ENCODE results near the gene SCAI. TPM values are rescaled to one million over a fixed set of nuclear protein-coding genes. Genes with fewer than 3 reads are reported as not detected.
"Not testable (repeated sequence)": the region's sequence is repeated elsewhere in the genome, so short reads cannot be mapped to it uniquely, and the experiment has no call there.

SCAI gene
- total RNA-seq, 3 donors from 2014 or later (not counting 1 experiment from before 2014, with no cell fraction given): 8.5 to 13.0 (median 10.7) TPM

DNA sequence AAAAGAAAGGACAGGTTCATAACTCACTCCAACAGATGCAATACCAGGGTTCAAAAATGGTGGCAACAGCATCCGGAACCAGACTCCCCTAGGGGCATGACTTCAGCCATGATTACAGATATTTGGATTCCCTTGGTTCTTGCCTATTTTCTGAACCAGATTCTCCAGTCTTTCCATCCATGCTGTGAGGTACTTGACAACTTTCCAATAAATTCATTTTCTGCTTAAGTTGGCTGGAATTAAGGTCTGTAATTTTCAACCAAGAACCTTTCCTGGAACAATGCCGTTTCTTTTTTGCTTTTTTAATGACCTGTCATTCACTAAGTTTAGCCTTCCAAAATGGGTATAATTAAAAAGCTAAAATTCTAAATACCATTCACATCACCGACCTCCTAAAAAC lies 52.2 kb downstream of the SCAI start:
- H3K36me3 Mint-ChIP-seq: no peaks in the 10 kb centered on the region
- H3K36me3 ChIP-seq (ENCODE audit: control insufficient read depth, insufficient read depth, low read length): no peaks in the 10 kb centered on the region
- no peak overlapping the region for H3K4me3 ChIP-seq (ENCODE audit: low read length)
- no peaks in the 10 kb centered on the region for H3K4me1 ChIP-seq (ENCODE audit: control insufficient read depth, insufficient read depth, low read length)
- H3K27me3 ChIP-seq (ENCODE audit: control insufficient read depth, insufficient read depth, low read length): no peaks in the 10 kb centered on the region
- H3K27ac ChIP-seq (ENCODE audit: low read length): no peak overlapping the region
- no peak overlapping the region for H3K4me3 Mint-ChIP-seq
- no peak for DNase-seq
- WGBS (ENCODE audit: insufficient coverage): 100% methylated on average over 3 of the region's 3 CpGs
- no peaks in the 10 kb centered on the region for H3K9me3 ChIP-seq (ENCODE audit: control insufficient read depth, insufficient read depth, low read length)
- no peak overlapping the region for H3K27ac Mint-ChIP-seq
- H3K4me1 Mint-ChIP-seq: peaks cover 16 to 22% of the 10 kb centered on the region in 2 donors
- TF ChIP-seq, protein P1, sequence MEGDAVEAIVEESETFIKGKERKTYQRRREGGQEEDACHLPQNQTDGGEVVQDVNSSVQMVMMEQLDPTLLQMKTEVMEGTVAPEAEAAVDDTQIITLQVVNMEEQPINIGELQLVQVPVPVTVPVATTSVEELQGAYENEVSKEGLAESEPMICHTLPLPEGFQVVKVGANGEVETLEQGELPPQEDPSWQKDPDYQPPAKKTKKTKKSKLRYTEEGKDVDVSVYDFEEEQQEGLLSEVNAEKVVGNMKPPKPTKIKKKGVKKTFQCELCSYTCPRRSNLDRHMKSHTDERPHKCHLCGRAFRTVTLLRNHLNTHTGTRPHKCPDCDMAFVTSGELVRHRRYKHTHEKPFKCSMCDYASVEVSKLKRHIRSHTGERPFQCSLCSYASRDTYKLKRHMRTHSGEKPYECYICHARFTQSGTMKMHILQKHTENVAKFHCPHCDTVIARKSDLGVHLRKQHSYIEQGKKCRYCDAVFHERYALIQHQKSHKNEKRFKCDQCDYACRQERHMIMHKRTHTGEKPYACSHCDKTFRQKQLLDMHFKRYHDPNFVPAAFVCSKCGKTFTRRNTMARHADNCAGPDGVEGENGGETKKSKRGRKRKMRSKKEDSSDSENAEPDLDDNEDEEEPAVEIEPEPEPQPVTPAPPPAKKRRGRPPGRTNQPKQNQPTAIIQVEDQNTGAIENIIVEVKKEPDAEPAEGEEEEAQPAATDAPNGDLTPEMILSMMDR (IDR thresholded peaks at IDR 0.05): no peak
- intact Hi-C loops (cut with micrococcal nuclease): no loop called here
- no peaks in the 10 kb centered on the region for H3K27me3 Mint-ChIP-seq (ENCODE audit: low read depth in 2 of 2)
- ATAC-seq: no peak
- no peaks in the 10 kb centered on the region for H3K9me3 Mint-ChIP-seq

- Histone ChIP-seq H3K4me1 (ENCODE audit: control insufficient read depth, insufficient read depth, low read length) (no peaks in the 10 kb centered on the region), H3K27ac (ENCODE audit: low read length) (no peak overlapping the region), H3K9me3 (ENCODE audit: control insufficient read depth, insufficient read depth, low read length) (no peaks in the 10 kb centered on the region), H3K27me3 (ENCODE audit: control insufficient read depth, insufficient read depth, low read length) (no peaks in the 10 kb centered on the region), H3K36me3 (ENCODE audit: control insufficient read depth, insufficient read depth, low read length) (no peaks in the 10 kb centered on the region), H3K4me3 (ENCODE audit: low read length) (no peak overlapping the region)
- TF ChIP-seq, protein P1 (IDR thresholded peaks at IDR 0.05): no peak
- H3K36me3 Mint-ChIP-seq: no peaks in the 10 kb centered on the region
- intact Hi-C loops (cut with micrococcal nuclease): no loop called here
- H3K4me1 Mint-ChIP-seq: peaks cover 9 to 15% of the 10 kb centered on the region in 2 donors
- no peak for DNase-seq
- ATAC-seq: no peak
- no peaks in the 10 kb centered on the region for H3K27me3 Mint-ChIP-seq (ENCODE audit: low read depth in 2 of 2)
- H3K27ac Mint-ChIP-seq: no peak overlapping the region
- H3K4me3 Mint-ChIP-seq: no peak overlapping the region
- H3K9me3 Mint-ChIP-seq: no peaks in the 10 kb centered on the region
These were observed 54.0 kb downstream of the SCAI start for GRCh38 chr9:125089331-125089730.

GRCh38 chr9:125088752-125089151 lies 54.6 kb downstream of the SCAI start:
- no peaks in the 10 kb centered on the region for H3K27me3 ChIP-seq (ENCODE audit: control insufficient read depth, insufficient read depth, low read length)
- intact Hi-C loops (cut with micrococcal nuclease): no loop called here
- DNase-seq (no peak), ATAC-seq (no peak)
- no peaks in the 10 kb centered on the region for H3K4me1 ChIP-seq (ENCODE audit: control insufficient read depth, insufficient read depth, low read length)
- H3K9me3 ChIP-seq (ENCODE audit: control insufficient read depth, insufficient read depth, low read length): no peaks in the 10 kb centered on the region
- TF ChIP-seq, protein P1 (IDR thresholded peaks at IDR 0.05): no peak
- Mint-ChIP-seq H3K4me1 (peaks cover 9 to 10% of the 10 kb centered on the region in 2 donors), H3K36me3 (no peaks in the 10 kb centered on the region), H3K9me3 (no peaks in the 10 kb centered on the region), H3K27ac (no peak overlapping the region), H3K4me3 (no peak overlapping the region), H3K27me3 (ENCODE audit: low read depth in 2 of 2) (no peaks in the 10 kb centered on the region)
- H3K27ac ChIP-seq (ENCODE audit: low read length): no peak overlapping the region
- H3K36me3 ChIP-seq (ENCODE audit: control insufficient read depth, insufficient read depth, low read length): no peaks in the 10 kb centered on the region
- no peak overlapping the region for H3K4me3 ChIP-seq (ENCODE audit: low read length)
- WGBS (ENCODE audit: insufficient coverage): 85% methylated on average over 5 of the region's 5 CpGs

- H3K9me3 ChIP-seq (ENCODE audit: control insufficient read depth, insufficient read depth, low read length): peaks cover 16% of the 10 kb centered on the region
- H3K27ac Mint-ChIP-seq: no peak overlapping the region
- intact Hi-C loops (cut with micrococcal nuclease): no loop called here
- H3K9me3 Mint-ChIP-seq: peaks cover 2 to 4% of the 10 kb centered on the region in 2 donors
- no peaks in the 10 kb centered on the region for H3K36me3 Mint-ChIP-seq
- no peak overlapping the region for H3K4me3 ChIP-seq (ENCODE audit: low read length)
- peaks cover 4 to 9% of the 10 kb centered on the region in 2 donors for H3K4me1 Mint-ChIP-seq
- DNase-seq (no peak), ATAC-seq (no peak)
- H3K4me3 Mint-ChIP-seq: no peak overlapping the region
- TF ChIP-seq, protein P1 (IDR thresholded peaks at IDR 0.05): no peak
- no peak overlapping the region for H3K27ac ChIP-seq (ENCODE audit: low read length)
- no peaks in the 10 kb centered on the region for H3K27me3 Mint-ChIP-seq (ENCODE audit: low read depth in 2 of 2)
- H3K27me3 ChIP-seq (ENCODE audit: control insufficient read depth, insufficient read depth, low read length): no peaks in the 10 kb centered on the region
- H3K36me3 ChIP-seq (ENCODE audit: control insufficient read depth, insufficient read depth, low read length): no peaks in the 10 kb centered on the region
- WGBS (ENCODE audit: insufficient coverage): 96% methylated on average over 6 of the region's 6 CpGs
- H3K4me1 ChIP-seq (ENCODE audit: control insufficient read depth, insufficient read depth, low read length): no peaks in the 10 kb centered on the region
These were observed 57.4 kb downstream of the SCAI start for GRCh38 chr9:125085703-125086477.

- DNase-seq; H3K27me3 Mint-ChIP-seq (ENCODE audit: low read depth in 2 of 2); H3K36me3 Mint-ChIP-seq; H3K36me3 ChIP-seq (ENCODE audit: control insufficient read depth, insufficient read depth, low read length); H3K27me3 ChIP-seq (ENCODE audit: control insufficient read depth, insufficient read depth, low read length); H3K27ac Mint-ChIP-seq; H3K4me1 ChIP-seq (ENCODE audit: control insufficient read depth, insufficient read depth, low read length); ATAC-seq; H3K27ac ChIP-seq (ENCODE audit: low read length); H3K9me3 Mint-ChIP-seq; H3K4me1 Mint-ChIP-seq; intact Hi-C loops (cut with micrococcal nuclease); H3K4me3 Mint-ChIP-seq; H3K4me3 ChIP-seq (ENCODE audit: low read length): not testable (repeated sequence)
- WGBS (ENCODE audit: insufficient coverage): 98% methylated on average over 6 of the region's 6 CpGs
- H3K9me3 ChIP-seq (ENCODE audit: control insufficient read depth, insufficient read depth, low read length): peaks cover 16% of the 10 kb centered on the region
These were observed 61.1 kb downstream of the SCAI start for GRCh38 chr9:125082197-125082596.
